ENCODE measurements around the gene S100A14.

GRCh38 chr1:153636312-153636711 lies 20.2 kb upstream of the S100A14 start:
- TF ChIP-seq, protein P1, sequence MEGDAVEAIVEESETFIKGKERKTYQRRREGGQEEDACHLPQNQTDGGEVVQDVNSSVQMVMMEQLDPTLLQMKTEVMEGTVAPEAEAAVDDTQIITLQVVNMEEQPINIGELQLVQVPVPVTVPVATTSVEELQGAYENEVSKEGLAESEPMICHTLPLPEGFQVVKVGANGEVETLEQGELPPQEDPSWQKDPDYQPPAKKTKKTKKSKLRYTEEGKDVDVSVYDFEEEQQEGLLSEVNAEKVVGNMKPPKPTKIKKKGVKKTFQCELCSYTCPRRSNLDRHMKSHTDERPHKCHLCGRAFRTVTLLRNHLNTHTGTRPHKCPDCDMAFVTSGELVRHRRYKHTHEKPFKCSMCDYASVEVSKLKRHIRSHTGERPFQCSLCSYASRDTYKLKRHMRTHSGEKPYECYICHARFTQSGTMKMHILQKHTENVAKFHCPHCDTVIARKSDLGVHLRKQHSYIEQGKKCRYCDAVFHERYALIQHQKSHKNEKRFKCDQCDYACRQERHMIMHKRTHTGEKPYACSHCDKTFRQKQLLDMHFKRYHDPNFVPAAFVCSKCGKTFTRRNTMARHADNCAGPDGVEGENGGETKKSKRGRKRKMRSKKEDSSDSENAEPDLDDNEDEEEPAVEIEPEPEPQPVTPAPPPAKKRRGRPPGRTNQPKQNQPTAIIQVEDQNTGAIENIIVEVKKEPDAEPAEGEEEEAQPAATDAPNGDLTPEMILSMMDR (IDR thresholded peaks at IDR 0.05): no peak
- no peak for TF ChIP-seq POLR2A (IDR thresholded peaks at IDR 0.05)

Data from right lobe of liver (tissue), 4 donors.